ENCODE results near the gene OPN1LW.
"Not testable (repeated sequence)": the region's sequence is repeated elsewhere in the genome, so short reads cannot be mapped to it uniquely, and the experiment has no call there.

GRCh38 chrX:154182296-154182695, 38.3 kb downstream of the OPN1LW start, which contains the start of gene OPN1MW:
- not testable (repeated sequence) for TF ChIP-seq CTCF (conservative IDR thresholded peaks at IDR 0.05; ENCODE audit: low read depth, low read length); EZH2 (IDR thresholded peaks at IDR 0.05; ENCODE audit: low read length, unreplicated experiment); EZH2phosphoT487 (IDR thresholded peaks at IDR 0.05; ENCODE audit: borderline replicate concordance, low read length)

Data from PC-3 (cell line).